GM18505 (cell line): ENCODE results near the gene MMD2.

Experiments used
- ATAC-seq: cut with Tn5 transposase; IDR thresholded peaks from one replicate; pipeline ENCODE4 v1.9.1; 2021; ENCODE audit not compliant: unreplicated experiment
- POLR2A ChIP-seq: IDR thresholded peaks from 4 replicates; pipeline ENCODE4 v1.6.1; 2011; ENCODE audit warnings: borderline replicate concordance; ENCODE audit not compliant: insufficient read depth, insufficient read length; ENCODE audit errors: extremely low read depth

The MMD2 gene

GRCh38 chr7:4880218-4880617 lies 78.8 kb downstream of the MMD2 start:
- no peak for ATAC-seq
- TF ChIP-seq POLR2A, result no peak

- TF ChIP-seq POLR2A, result no peak
- ATAC-seq, result no peak
These were observed 79.4 kb downstream of the MMD2 start for GRCh38 chr7:4879396-4880081.

GRCh38 chr7:4878336-4879335 lies 80.4 kb downstream of the MMD2 start:
- TF ChIP-seq POLR2A, result no peak
- ATAC-seq, result no peak

- TF ChIP-seq POLR2A, result no peak
- ATAC-seq, result no peak
These were observed 82.4 kb downstream of the MMD2 start for GRCh38 chr7:4876586-4876985.

GRCh38 chr7:4875391-4875790 lies 83.6 kb downstream of the MMD2 start:
- no peak for ATAC-seq
- TF ChIP-seq POLR2A, result no peak

GRCh38 chr7:4873071-4873944 lies 85.7 kb downstream of the MMD2 start:
- no peak for ATAC-seq
- TF ChIP-seq POLR2A, result no peak

GRCh38 chr7:4871930-4872675 lies 86.9 kb downstream of the MMD2 start:
- TF ChIP-seq POLR2A, result no peak
- ATAC-seq, result no peak

GRCh38 chr7:4871056-4871680 lies 87.8 kb downstream of the MMD2 start:
- no peak for TF ChIP-seq POLR2A
- ATAC-seq, result no peak

- no peak for ATAC-seq
- no peak for TF ChIP-seq POLR2A
These were observed 90.5 kb downstream of the MMD2 start for GRCh38 chr7:4868493-4868892.

- ATAC-seq, result no peak
- no peak for TF ChIP-seq POLR2A
These were observed 92.2 kb downstream of the MMD2 start for GRCh38 chr7:4866528-4867496.

GRCh38 chr7:4862156-4862555 lies 96.8 kb downstream of the MMD2 start:
- no peak for ATAC-seq
- TF ChIP-seq POLR2A, result no peak
